C4-2B (cell line): ENCODE data around the gene GRP.
A peak's percentile ranks its signal among the peaks of the same experiment; 100 is the strongest.
"Not testable (repeated sequence)": the region's sequence is repeated elsewhere in the genome, so short reads cannot be mapped to it uniquely, and the experiment has no call there.

Experiments used
- H3K27ac ChIP-seq: fragments of 450-650 bp; 2 replicates; pipeline ENCODE4 v1.5.1; 2017
- CTCF ChIP-seq: fragments of 450-650 bp; conservative IDR thresholded peaks from 2 replicates; pipeline ENCODE4 v1.5.1; 2017; ENCODE audit warnings: mild to moderate bottlenecking
- ZFX ChIP-seq: fragments of 450-650 bp; IDR thresholded peaks from 2 replicates; pipeline ENCODE4 v1.6.1; 2017

The GRP gene

GRCh38 chr18:59239642-59240041 is 19.7 kb downstream of the GRP start:
- TF ChIP-seq CTCF = no peak
- TF ChIP-seq ZFX = no peak
- no peak overlapping the region for H3K27ac ChIP-seq

GRCh38 chr18:59242906-59243305 is 22.9 kb downstream of the GRP start:
- no peak for TF ChIP-seq CTCF

GRCh38 chr18:59246796-59247195 is 26.8 kb downstream of the GRP start:
- TF ChIP-seq ZFX (no peak), CTCF (no peak)
- H3K27ac ChIP-seq = no peak overlapping the region

More at GRCh38 chr18:59242906-59243305, 22.9 kb downstream of the GRP start:
- no peak overlapping the region for H3K27ac ChIP-seq

- TF ChIP-seq ZFX (no peak), CTCF (peak; percentile 82)
- H3K27ac ChIP-seq = no peak overlapping the region
These were observed 29.3 kb downstream of the GRP start for GRCh38 chr18:59249199-59249774.

- H3K27ac ChIP-seq = not testable (repeated sequence)
These were observed 35.5 kb downstream of the GRP start for GRCh38 chr18:59255491-59255890.

GRCh38 chr18:59261842-59262241 is 41.9 kb downstream of the GRP start:
- H3K27ac ChIP-seq = not testable (repeated sequence)

GRCh38 chr18:59262243-59262642 is 42.3 kb downstream of the GRP start:
- H3K27ac ChIP-seq = not testable (repeated sequence)

- TF ChIP-seq ZFX (no peak), CTCF (no peak)
- H3K27ac ChIP-seq = no peak overlapping the region
These were observed 43.7 kb downstream of the GRP start for GRCh38 chr18:59263661-59264060.

- no peak for TF ChIP-seq ZFX
- no peak for TF ChIP-seq CTCF
These were observed 44.2 kb downstream of the GRP start for GRCh38 chr18:59264121-59264571.

More at GRCh38 chr18:59264121-59264571, 44.2 kb downstream of the GRP start:
- no peak overlapping the region for H3K27ac ChIP-seq
